ENCODE results near the gene OSM. TPM values are rescaled to one million over a fixed set of nuclear protein-coding genes. Genes with fewer than 3 reads are reported as not detected.
A peak's percentile ranks its signal among the peaks of the same experiment; 100 is the strongest.

The OSM gene
- 1 to 10 TPM; 4.8 to 6.3 TPM for total RNA-seq
- 1 to 10 TPM in 1 of 6 donors, under 1 TPM in 5; 0.17 to 1.3 (median 0.30) TPM for polyA plus RNA-seq (ENCODE audit: insufficient read length in 6 of 6)
- long read RNA-seq, donor 1: 0 reads
- long read RNA-seq, donor 2: 0 reads
- long read RNA-seq, donor 3: 0 reads
- long read RNA-seq, donor 4, transcript OSM-201 (3 exons, 1,854 nt): major isoform, 8 of 9 reads
- long read RNA-seq, donor 4, partial matches to known transcripts: 0 of 9 reads
- long read RNA-seq, donor 4, other reads (novel, unspliced or antisense): 1 of 9 reads
- long read RNA-seq, donor 5: 0 reads
- long read RNA-seq, donor 6: 0 reads
- long read RNA-seq, donor 7: 0 reads
- long read RNA-seq, donor 8: 0 reads
- long read RNA-seq, donor 9: 0 reads
- long read RNA-seq, donor 10, partial matches to known transcripts: 0 of 2 reads
- long read RNA-seq, donor 10, other reads (novel, unspliced or antisense): 1 of 2 reads
- long read RNA-seq, donor 11: 0 reads
- long read RNA-seq, donor 12: 0 reads

DNA sequence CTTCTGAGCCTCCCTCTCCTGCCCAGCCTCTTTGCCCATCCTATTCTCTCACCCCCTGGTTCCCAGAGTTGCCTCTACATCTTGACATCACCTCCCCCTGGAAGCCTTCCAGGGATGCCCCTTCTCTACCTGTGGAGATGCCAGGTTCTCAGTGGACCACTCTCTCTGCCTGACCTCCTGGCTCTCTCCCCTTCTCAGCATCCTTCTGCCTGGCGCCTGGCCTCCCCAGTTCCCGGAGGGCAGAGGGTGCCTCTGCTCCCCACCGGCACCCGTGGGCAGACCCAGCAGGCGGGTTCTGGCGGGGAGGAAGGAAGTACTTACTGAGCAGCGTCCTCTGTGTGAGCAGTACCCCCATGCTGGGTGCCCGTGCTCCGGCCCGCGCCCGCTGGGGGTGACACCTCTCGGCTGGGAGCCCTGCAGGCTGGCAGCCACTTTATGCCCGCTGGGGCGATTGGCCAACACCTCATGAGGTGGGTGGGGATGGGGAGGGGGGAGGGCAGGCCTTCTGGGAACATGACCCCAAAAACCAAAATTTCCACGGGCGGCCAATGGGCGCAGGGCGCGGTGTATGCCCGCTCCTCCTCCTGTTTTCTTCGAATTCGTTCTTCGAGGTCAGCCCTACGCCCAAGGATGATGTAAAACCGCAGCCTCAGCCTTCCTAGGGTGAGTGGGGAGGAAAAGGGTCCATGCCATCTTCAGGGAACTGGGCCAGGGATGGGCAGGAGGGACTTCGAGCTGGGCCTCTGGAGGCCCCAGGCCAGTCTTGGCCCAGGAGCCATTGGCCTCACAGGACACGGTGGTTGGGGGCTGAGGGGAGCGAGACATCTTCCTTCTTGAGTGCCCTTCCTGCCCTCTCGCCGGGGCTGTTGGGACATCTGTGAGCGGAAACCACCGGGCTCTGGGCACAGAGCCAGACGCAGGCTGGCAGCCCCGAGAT is at the start of gene OSM:
Gene OSM (minus strand): TSS at position 407 of the 937 bp plus-strand sequence. CDS start 52 bp downstream, at position 355.
- peaks cover 0 to 84% of the 10 kb centered on the region in 2 donors for H3K4me1 ChIP-seq
- H3K27me3 ChIP-seq: no peaks in the 10 kb centered on the region
- ATAC-seq: peak; percentile 26
- H3K9me3 ChIP-seq: no peaks in the 10 kb centered on the region
- peak within 1 kb of the TSS in 1 of 2 donors; percentile 63 for H3K4me3 ChIP-seq
- intact Hi-C loops (cut with DNase I): loop anchor here (10.0 kb wide), 2 partner anchors 118 to 218 kb away; partner anchors contain the start of gene RNF215 (in 1 of the 2)
- peak in 2 of 4 donors; percentile 87 to 96 for DNase-seq
- TF ChIP-seq, protein P1, sequence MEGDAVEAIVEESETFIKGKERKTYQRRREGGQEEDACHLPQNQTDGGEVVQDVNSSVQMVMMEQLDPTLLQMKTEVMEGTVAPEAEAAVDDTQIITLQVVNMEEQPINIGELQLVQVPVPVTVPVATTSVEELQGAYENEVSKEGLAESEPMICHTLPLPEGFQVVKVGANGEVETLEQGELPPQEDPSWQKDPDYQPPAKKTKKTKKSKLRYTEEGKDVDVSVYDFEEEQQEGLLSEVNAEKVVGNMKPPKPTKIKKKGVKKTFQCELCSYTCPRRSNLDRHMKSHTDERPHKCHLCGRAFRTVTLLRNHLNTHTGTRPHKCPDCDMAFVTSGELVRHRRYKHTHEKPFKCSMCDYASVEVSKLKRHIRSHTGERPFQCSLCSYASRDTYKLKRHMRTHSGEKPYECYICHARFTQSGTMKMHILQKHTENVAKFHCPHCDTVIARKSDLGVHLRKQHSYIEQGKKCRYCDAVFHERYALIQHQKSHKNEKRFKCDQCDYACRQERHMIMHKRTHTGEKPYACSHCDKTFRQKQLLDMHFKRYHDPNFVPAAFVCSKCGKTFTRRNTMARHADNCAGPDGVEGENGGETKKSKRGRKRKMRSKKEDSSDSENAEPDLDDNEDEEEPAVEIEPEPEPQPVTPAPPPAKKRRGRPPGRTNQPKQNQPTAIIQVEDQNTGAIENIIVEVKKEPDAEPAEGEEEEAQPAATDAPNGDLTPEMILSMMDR (IDR thresholded peaks at IDR 0.05): no peak
- H3K36me3 ChIP-seq: peaks cover 0 to 5% of the 10 kb centered on the region in 2 donors
- peak within 1 kb of the TSS; percentile 77 to 94 for H3K27ac ChIP-seq

GRCh38 chr22:30315962-30316576 is 49.4 kb upstream of the OSM start:
- Histone ChIP-seq H3K27me3 (no peaks in the 10 kb centered on the region), H3K27ac (no peak overlapping the region), H3K36me3 (peaks cover 0 to 11% of the 10 kb centered on the region in 2 donors), H3K4me1 (peaks cover 28 to 96% of the 10 kb centered on the region in 2 donors), H3K4me3 (no peak overlapping the region), H3K9me3 (no peaks in the 10 kb centered on the region)
- DNase-seq: no peak
- TF ChIP-seq, protein P1 (IDR thresholded peaks at IDR 0.05): no peak
- intact Hi-C loops (cut with DNase I): no loop called here
- ATAC-seq: no peak

DNA sequence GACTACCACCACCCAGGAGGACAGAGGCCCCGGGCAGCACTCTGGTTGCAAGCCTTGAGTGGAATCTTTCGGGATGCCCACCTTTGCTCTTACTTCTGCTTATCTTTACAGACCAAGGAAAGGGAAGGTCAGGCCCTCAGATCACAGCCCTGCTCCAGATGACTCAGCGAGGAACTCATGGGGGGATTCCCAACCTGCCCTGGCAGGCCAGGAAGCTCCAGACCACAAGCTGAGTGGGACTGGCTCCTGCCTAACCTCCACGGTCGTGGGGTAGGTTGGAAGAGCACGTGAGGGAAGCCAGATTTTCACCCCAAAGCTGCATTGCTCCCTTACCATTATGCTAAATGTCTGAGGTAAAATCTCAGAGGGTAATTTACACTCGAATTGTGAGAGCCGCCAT is 48.3 kb upstream of the OSM start:
- H3K4me1 ChIP-seq: peaks cover 39 to 98% of the 10 kb centered on the region in 2 donors
- no peak overlapping the region for H3K4me3 ChIP-seq
- no peak for ATAC-seq
- peak overlapping the region in 1 of 2 donors; percentile 2 for H3K27ac ChIP-seq
- H3K36me3 ChIP-seq: peaks cover 0 to 4% of the 10 kb centered on the region in 2 donors
- H3K9me3 ChIP-seq: no peaks in the 10 kb centered on the region
- intact Hi-C loops (cut with DNase I): no loop called here
- TF ChIP-seq, protein P1 (IDR thresholded peaks at IDR 0.05): no peak
- no peak for DNase-seq
- no peaks in the 10 kb centered on the region for H3K27me3 ChIP-seq

GRCh38 chr22:30313527-30314363 is 47.1 kb upstream of the OSM start:
- ATAC-seq: no peak
- intact Hi-C loops (cut with DNase I): no loop called here
- no peaks in the 10 kb centered on the region for H3K9me3 ChIP-seq
- no peak overlapping the region for H3K27ac ChIP-seq
- TF ChIP-seq, protein P1 (IDR thresholded peaks at IDR 0.05): no peak
- no peaks in the 10 kb centered on the region for H3K36me3 ChIP-seq
- peaks cover 37 to 98% of the 10 kb centered on the region in 2 donors for H3K4me1 ChIP-seq
- DNase-seq: no peak
- H3K27me3 ChIP-seq: no peaks in the 10 kb centered on the region
- no peak overlapping the region for H3K4me3 ChIP-seq

Data from left lung (tissue), 14 donors.